ENCODE data around the gene RNF4. TPM values are rescaled to one million over a fixed set of nuclear protein-coding genes. Genes with fewer than 3 reads are reported as not detected.

The RNF4 gene
- total and polyA plus RNA-seq, 10 of the 15 experiments (the other 5 are each of a cell fraction or from before 2014, with no cell fraction given): 34.9 to 145 (median 76.1) TPM

DNA sequence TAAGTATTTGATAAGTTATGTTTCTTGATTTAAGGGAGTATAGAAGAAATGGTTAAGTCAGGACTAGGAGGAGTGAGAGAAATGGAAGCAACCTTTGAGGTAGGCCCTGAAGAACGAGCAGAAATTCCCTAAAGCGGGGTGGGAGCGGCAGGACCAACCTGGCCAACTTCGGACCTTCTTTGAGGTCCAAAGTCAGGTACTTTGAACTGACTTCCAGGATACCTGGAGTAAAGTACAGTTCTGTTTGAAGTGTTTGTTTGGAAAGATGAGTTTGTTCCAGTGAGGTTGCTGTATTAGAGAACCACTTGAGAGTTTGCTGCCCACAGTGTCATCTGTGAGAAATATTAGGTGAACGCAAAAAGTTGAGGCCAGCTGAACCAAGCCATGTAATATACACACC is 11.7 kb downstream of the RNF4 start:
- peak overlapping the region; percentile 53 for H3K4me2 ChIP-seq (ENCODE audit: control insufficient read depth, insufficient read depth)
- peaks cover 58% of the 10 kb centered on the region for H3K4me1 ChIP-seq (ENCODE audit: control insufficient read depth, insufficient read depth, low read length)
- intact Hi-C loops (cut with micrococcal nuclease; ENCODE audit: unreplicated experiment): no loop called here
- H3K79me2 ChIP-seq (ENCODE audit: control insufficient read depth, insufficient read depth, low read length): peaks cover 100% of the 10 kb centered on the region
- no peaks in the 10 kb centered on the region for H3K9me3 ChIP-seq (replicated peaks; ENCODE audit: control insufficient read depth, insufficient read depth, low read length)
- ChIA-PET CTCF (interaction anchor here (0.6 to 1.1 kb wide), 4 partner anchors 9 to 243 kb away, joined by 3 to 4 read pairs (median 3); no protein-coding TSS in a partner anchor), POLR2A (interaction anchor here (9.1 kb wide), 1 partner anchor 10 kb away, joined by 80 read pairs; the partner anchor contains the start of gene RNF4), RAD21 (ENCODE audit: unreplicated experiment) (interaction anchor here (0.7 to 8.0 kb wide), 2 partner anchors 9 to 15 kb away, joined by 3 to 51 read pairs; no protein-coding TSS in a partner anchor), SMC1A (ENCODE audit: uncharacterized antibody, unreplicated experiment) (interaction anchor here (0.9 to 12.4 kb wide), 2 partner anchors 12 to 169 kb away, joined by 3 to 113 read pairs; partner anchors contain the start of gene RNF4)
- BruUV-seq (replicated peaks): no TSS peak
- no peak for DNase-seq (ENCODE audit: low read depth, low spot score)
- 98% methylated on average over 5 of the region's 5 CpGs for WGBS (ENCODE audit: insufficient coverage, insufficient replicate concordance, low lambda C conversion rate, missing lambda C conversion rate)
- H2AFZ ChIP-seq (ENCODE audit: control insufficient read depth, low read depth, low read length): no peak overlapping the region
- in situ Hi-C loops (cut with MboI): no loop called here
- no peak overlapping the region for H3K27ac ChIP-seq (ENCODE audit: control insufficient read depth, insufficient read depth)
- H3K9ac ChIP-seq (ENCODE audit: control insufficient read depth, insufficient read depth, low read length): no peak overlapping the region
- H3K27me3 ChIP-seq (replicated peaks in 1 of 2; ENCODE audit: control insufficient read depth in 2 of 2, insufficient read depth in 2 of 2, low read length in 1 of 2): no peaks in the 10 kb centered on the region
- peak overlapping the region; percentile 48; the same call in 1 of the 2 replicates for H3K4me3 ChIP-seq
- peaks cover 22% of the 10 kb centered on the region for H4K20me1 ChIP-seq (ENCODE audit: control insufficient read depth, insufficient read depth)
- H3K36me3 ChIP-seq (ENCODE audit: control insufficient read depth in 2 of 2, insufficient read depth in 2 of 2, low read length in 1 of 2): peaks cover 2 to 15% of the 10 kb centered on the region in 2 experiments; a peak in 3 of 4 replicates
- ATAC-seq: no peak
- TF ChIP-seq SUZ12 (IDR thresholded peaks at IDR 0.05; ENCODE audit: unreplicated experiment) (no peak), PAX8 (IDR thresholded peaks at IDR 0.05) (no peak), POLR2AphosphoS5 (IDR thresholded peaks at IDR 0.05; ENCODE audit: low read length) (no peak), YBX1 (IDR thresholded peaks at IDR 0.05) (no peak), CREB1 (IDR thresholded peaks at IDR 0.05; ENCODE audit: low read depth) (no peak), CHD4 (IDR thresholded peaks at IDR 0.05) (no peak), NR2C1 (IDR thresholded peaks at IDR 0.05) (no peak), EED (IDR thresholded peaks at IDR 0.05; ENCODE audit: low read depth) (no peak), NR2C2 (IDR thresholded peaks at IDR 0.05; ENCODE audit: borderline replicate concordance, control insufficient read depth, insufficient read length, low read depth) (no peak), SMARCA5 (IDR thresholded peaks at IDR 0.05) (no peak), NFYB (IDR thresholded peaks at IDR 0.05; ENCODE audit: insufficient read depth, low read depth, low read length) (no peak), ZNF274 (IDR thresholded peaks at IDR 0.05; ENCODE audit: insufficient read depth, insufficient read length) (no peak)
- TF ChIP-seq, protein P1, sequence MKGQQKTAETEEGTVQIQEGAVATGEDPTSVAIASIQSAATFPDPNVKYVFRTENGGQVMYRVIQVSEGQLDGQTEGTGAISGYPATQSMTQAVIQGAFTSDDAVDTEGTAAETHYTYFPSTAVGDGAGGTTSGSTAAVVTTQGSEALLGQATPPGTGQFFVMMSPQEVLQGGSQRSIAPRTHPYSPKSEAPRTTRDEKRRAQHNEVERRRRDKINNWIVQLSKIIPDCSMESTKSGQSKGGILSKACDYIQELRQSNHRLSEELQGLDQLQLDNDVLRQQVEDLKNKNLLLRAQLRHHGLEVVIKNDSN (IDR thresholded peaks at IDR 0.05; ENCODE audit: borderline replicate concordance, extremely low read length, insufficient read depth, low read depth, low read length): no peak
- FAIRE-seq: peak; percentile 31

Data from GM12878 (cell line).